Kidney (tissue), 14 donors: Measurements from ENCODE around the gene MUSTN1. TPM values are rescaled to one million over a fixed set of nuclear protein-coding genes. Genes with fewer than 3 reads are reported as not detected.

Experiments
- DNase-seq, 5 donors: peaks; one replicate each; pipeline ENCODE4 v3.0.0-alpha.2; 2013 to 2020
- FAIRE-seq: peaks from 2 replicates; lab custom pipeline; 2012; peaks lifted over from hg19 to GRCh38; lab: Jason Lieb, UNC
- H3K27ac ChIP-seq, 2 donors: one replicate each; pipeline ENCODE4 v1.7.0; 2013; ENCODE audit warnings: low read depth in 2 of 2, low read length in 2 of 2, inconsistent platforms in 1 of 2
- H3K27me3 ChIP-seq: one replicate; pipeline ENCODE4 v1.7.1; 2013; ENCODE audit warnings: low read length, inconsistent platforms; ENCODE audit not compliant: control insufficient read depth, insufficient read depth
- H3K36me3 ChIP-seq, 3 donors: one replicate each; pipeline versions ENCODE4 v1.7.0 to v1.7.1; 2013; ENCODE audit warnings: low read length in 3 of 3, control low read depth in 1 of 3, inconsistent platforms in 1 of 3; ENCODE audit not compliant: insufficient read depth in 3 of 3, control insufficient read depth in 2 of 3
- H3K4me1 ChIP-seq, 3 donors: one replicate each; pipeline versions ENCODE4 v1.7.0 to v1.7.1; 2013; ENCODE audit warnings: low read length in 3 of 3, inconsistent platforms in 1 of 3, low read depth in 1 of 3; ENCODE audit not compliant: control insufficient read depth in 2 of 3, insufficient read depth in 2 of 3
- H3K4me3 ChIP-seq, 3 donors: one replicate each; pipeline versions ENCODE4 v1.7.0 to v1.8.1; 2013; ENCODE audit warnings: low read length in 3 of 3, control low read depth in 1 of 3, inconsistent platforms in 1 of 3
- H3K9ac ChIP-seq, 3 donors: one replicate each; pipeline versions ENCODE4 v1.7.0 to v1.7.1; 2013; ENCODE audit warnings: low read length in 3 of 3, control low read depth in 1 of 3, inconsistent platforms in 1 of 3
- H3K9me3 ChIP-seq, 3 donors: one replicate each; pipeline versions ENCODE4 v1.7.0 to v1.7.1; 2013; ENCODE audit warnings: low read length in 3 of 3, control low read depth in 1 of 3, inconsistent platforms in 1 of 3; ENCODE audit not compliant: control insufficient read depth in 2 of 3, insufficient read depth in 1 of 3
- intact Hi-C: fragments of 100-400 bp; cut with DNase I; formaldehyde crosslinking; loops from one replicate; pipeline ENCODE4 v1.11.1; 2022
- polyA plus RNA-seq: library from polyadenylated mRNA; stranded (reverse); fragments of 350-450 nt; fragmentation: Illumina TruSeq; extraction: RNeasy Lipid Tissue Mini Kit (QIAGEN cat#74804); gene quantifications from one replicate; pipeline ENCODE4 v1.2.3, GENCODE V29; 2014; ENCODE audit warnings: low read depth, low replicate concordance; ENCODE audit not compliant: insufficient read depth
- total RNA-seq: library from RNA; stranded (reverse); fragmentation: NEBNext Ultra II Directional; extraction: Animal tissue kit (Norgen Biotek cat#: 25700); gene quantifications from one replicate; pipeline ENCODE4 v1.2.1, GENCODE V29; 2021
- TF ChIP-seq, protein P1 (sequence below): IDR thresholded peaks from 3 replicates; pipeline ENCODE4 v1.5.1; 2012; ENCODE audit warnings: mild to moderate bottlenecking, moderate library complexity, borderline replicate concordance; ENCODE audit not compliant: insufficient read depth; ENCODE audit errors: extremely low read depth
- donor health status: control.
- donor health status: control.
- donor health status: control.
- donor health status: control.
- donor health status: control.
- donor health status: DM: yes; HTN: yes; CAD: no.
- donor health status: Normal renal cell carcinoma (clear cell type).

The MUSTN1 gene
- total and polyA plus RNA-seq, 2 donors from 2014 or later, result 18.6 to 47.8 TPM

- no peaks in the 10 kb centered on the region for H3K9me3 ChIP-seq
- H3K27me3 ChIP-seq, result no peaks in the 10 kb centered on the region
- DNase-seq (no peak), FAIRE-seq (no peak)
- H3K4me1 ChIP-seq, result peaks cover 0 to 9% (median 8%) of the 10 kb centered on the region in 3 donors
- no peaks in the 10 kb centered on the region for H3K36me3 ChIP-seq
- no peak overlapping the region for H3K9ac ChIP-seq
- H3K4me3 ChIP-seq, result no peak overlapping the region
- intact Hi-C loops, result no loop called here
- no peak overlapping the region for H3K27ac ChIP-seq
- TF ChIP-seq, protein P1, sequence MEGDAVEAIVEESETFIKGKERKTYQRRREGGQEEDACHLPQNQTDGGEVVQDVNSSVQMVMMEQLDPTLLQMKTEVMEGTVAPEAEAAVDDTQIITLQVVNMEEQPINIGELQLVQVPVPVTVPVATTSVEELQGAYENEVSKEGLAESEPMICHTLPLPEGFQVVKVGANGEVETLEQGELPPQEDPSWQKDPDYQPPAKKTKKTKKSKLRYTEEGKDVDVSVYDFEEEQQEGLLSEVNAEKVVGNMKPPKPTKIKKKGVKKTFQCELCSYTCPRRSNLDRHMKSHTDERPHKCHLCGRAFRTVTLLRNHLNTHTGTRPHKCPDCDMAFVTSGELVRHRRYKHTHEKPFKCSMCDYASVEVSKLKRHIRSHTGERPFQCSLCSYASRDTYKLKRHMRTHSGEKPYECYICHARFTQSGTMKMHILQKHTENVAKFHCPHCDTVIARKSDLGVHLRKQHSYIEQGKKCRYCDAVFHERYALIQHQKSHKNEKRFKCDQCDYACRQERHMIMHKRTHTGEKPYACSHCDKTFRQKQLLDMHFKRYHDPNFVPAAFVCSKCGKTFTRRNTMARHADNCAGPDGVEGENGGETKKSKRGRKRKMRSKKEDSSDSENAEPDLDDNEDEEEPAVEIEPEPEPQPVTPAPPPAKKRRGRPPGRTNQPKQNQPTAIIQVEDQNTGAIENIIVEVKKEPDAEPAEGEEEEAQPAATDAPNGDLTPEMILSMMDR, result no peak
These were observed 5.3 kb downstream of the MUSTN1 start for GRCh38 chr3:52829482-52829881.

DNA sequence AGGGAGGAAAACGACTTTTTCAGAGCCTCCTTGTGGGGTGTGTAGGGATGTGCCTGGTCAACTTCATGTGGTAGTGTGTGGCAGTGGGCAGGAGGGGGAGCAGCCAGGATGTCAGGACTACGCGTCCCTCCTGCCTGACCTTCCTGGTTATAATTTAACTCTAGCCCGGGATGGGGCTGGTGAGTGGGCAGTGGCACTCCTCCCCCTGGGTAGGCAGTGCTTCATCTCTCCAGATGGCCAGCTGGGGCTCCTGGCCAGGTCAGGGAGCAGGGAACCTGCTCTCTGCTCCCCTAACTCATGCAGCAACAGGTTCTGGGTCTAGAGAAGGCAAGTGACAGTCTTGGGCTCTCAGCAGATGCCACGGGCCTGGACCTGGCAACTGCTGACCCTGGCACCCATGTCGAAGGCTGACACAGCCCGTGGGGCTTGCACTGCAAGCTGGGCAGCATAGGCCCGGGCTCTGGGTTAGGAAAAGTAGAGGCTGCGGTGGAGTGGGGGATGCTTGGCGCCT, 6.9 kb downstream of the MUSTN1 start:
- H3K9me3 ChIP-seq, result no peaks in the 10 kb centered on the region
- peaks cover 0 to 9% (median 0%) of the 10 kb centered on the region in 3 donors for H3K36me3 ChIP-seq
- no peaks in the 10 kb centered on the region for H3K27me3 ChIP-seq
- H3K4me3 ChIP-seq, result no peak overlapping the region
- H3K27ac ChIP-seq, result no peak overlapping the region
- FAIRE-seq, result no peak
- TF ChIP-seq, protein P1, result peak; percentile 19
- H3K4me1 ChIP-seq, result peaks cover 0 to 9% (median 8%) of the 10 kb centered on the region in 3 donors
- DNase-seq, result peak in 4 of 5 donors; percentile 53 to 66 (median 58)
- no peak overlapping the region for H3K9ac ChIP-seq
- intact Hi-C loops, result no loop called here

DNA sequence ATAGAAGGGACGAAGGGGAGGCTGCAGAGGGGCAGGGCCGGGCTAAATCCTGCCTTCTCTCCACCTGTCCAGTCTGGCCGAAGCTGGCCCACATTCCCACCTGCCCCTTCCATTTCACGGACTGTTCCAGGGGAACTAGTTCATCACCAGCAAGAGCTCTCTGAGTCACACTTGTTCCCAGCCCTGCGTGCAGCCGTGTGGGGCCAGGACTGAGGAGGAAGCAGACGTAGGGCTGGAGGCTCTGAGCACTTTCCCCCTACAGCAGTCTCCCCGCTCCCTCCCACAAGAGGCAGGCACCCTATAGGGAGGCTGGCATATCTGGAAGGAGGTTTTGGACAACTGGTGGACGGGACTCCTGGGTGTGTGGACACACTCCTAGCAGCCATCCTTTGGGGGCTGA, 7.4 kb downstream of the MUSTN1 start:
- TF ChIP-seq, protein P1, result no peak
- DNase-seq, result no peak
- H3K9me3 ChIP-seq, result no peaks in the 10 kb centered on the region
- no peak overlapping the region for H3K9ac ChIP-seq
- no peak for FAIRE-seq
- H3K36me3 ChIP-seq, result peaks cover 0 to 9% (median 0%) of the 10 kb centered on the region in 3 donors
- no peaks in the 10 kb centered on the region for H3K27me3 ChIP-seq
- H3K4me3 ChIP-seq, result no peak overlapping the region
- H3K4me1 ChIP-seq, result peaks cover 0 to 9% (median 8%) of the 10 kb centered on the region in 3 donors
- H3K27ac ChIP-seq, result no peak overlapping the region
- intact Hi-C loops, result no loop called here

GRCh38 chr3:52824037-52824436, 10.8 kb downstream of the MUSTN1 start:
- Histone ChIP-seq H3K27ac (no peak overlapping the region), H3K4me1 (peaks cover 0 to 9% (median 8%) of the 10 kb centered on the region in 3 donors), H3K27me3 (no peaks in the 10 kb centered on the region), H3K36me3 (peaks cover 0 to 9% (median 0%) of the 10 kb centered on the region in 3 donors), H3K9me3 (no peaks in the 10 kb centered on the region), H3K9ac (no peak overlapping the region), H3K4me3 (no peak overlapping the region)
- DNase-seq (no peak), FAIRE-seq (no peak)
- TF ChIP-seq, protein P1, result no peak
- intact Hi-C loops, result no loop called here
